ENCODE data around the gene TTLL3.

DNA sequence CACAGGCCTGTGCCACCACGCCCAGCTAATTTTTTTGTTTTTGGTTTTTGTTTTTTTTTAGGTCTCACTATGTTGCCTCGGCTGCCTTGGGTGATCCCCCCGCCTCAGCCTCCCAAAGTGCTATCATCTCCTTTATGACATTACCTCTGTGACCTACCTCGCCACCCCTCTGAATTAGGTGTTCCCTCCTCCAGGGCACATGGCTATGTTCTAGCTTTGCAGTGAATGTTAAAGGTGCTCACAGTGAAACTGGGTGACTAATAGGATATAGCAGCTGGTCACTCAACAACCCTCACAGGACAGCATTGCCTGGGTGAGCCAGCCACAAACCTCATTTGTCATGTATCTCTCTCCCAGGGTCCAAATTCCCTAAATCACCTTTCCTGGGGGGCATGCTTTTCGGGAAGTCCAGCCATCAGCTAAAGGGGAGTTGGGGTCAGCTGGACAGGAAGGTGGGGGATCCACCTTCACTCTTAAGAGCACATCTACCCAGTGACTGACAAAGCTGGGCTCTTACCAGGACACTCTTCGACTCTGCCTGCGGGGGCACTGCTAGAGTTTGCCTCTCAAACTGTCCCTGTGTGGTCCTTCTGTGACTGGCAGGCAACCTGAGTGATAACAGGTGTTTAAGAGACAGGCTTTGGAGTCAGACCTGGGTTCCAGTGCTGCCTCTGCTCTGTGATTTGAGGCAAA lies 1.6 kb upstream of the TTLL3 start:
- TF ChIP-seq, protein P1, sequence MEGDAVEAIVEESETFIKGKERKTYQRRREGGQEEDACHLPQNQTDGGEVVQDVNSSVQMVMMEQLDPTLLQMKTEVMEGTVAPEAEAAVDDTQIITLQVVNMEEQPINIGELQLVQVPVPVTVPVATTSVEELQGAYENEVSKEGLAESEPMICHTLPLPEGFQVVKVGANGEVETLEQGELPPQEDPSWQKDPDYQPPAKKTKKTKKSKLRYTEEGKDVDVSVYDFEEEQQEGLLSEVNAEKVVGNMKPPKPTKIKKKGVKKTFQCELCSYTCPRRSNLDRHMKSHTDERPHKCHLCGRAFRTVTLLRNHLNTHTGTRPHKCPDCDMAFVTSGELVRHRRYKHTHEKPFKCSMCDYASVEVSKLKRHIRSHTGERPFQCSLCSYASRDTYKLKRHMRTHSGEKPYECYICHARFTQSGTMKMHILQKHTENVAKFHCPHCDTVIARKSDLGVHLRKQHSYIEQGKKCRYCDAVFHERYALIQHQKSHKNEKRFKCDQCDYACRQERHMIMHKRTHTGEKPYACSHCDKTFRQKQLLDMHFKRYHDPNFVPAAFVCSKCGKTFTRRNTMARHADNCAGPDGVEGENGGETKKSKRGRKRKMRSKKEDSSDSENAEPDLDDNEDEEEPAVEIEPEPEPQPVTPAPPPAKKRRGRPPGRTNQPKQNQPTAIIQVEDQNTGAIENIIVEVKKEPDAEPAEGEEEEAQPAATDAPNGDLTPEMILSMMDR (IDR thresholded peaks at IDR 0.05) = no peak
- no peak for TF ChIP-seq POLR2A (IDR thresholded peaks at IDR 0.05)
